Dedifferentiated amniotic fluid mesenchymal stem cell (primary cell): Measurements from ENCODE around the gene CRACR2B.

ENCODE experiments used
- DNase-seq: peaks from one replicate; pipeline ENCODE4 v3.0.0-alpha.2; 2016; ENCODE audit errors: extremely low spot score

Gene CRACR2B

DNA sequence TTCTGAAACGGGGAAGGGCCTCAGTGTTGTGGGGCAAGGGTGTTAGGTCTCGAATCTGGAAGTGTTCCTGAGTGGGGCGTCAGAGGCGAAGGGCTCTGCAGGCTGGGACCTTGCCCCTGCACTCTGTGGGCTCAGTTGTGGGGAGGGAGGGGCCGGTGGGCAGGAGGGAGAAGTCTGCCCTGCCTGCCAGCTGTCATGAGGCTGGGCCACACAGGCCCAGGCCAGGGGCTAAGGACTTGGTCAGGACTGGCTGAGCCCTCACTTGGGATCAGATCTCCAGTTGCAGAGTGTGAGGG lies at the start of gene CRACR2B:
TSS of gene CRACR2B (plus strand) at position 23 of the 296 bp plus-strand sequence. CDS start 689 bp downstream, outside the sequence.
- no peak for DNase-seq

DNA sequence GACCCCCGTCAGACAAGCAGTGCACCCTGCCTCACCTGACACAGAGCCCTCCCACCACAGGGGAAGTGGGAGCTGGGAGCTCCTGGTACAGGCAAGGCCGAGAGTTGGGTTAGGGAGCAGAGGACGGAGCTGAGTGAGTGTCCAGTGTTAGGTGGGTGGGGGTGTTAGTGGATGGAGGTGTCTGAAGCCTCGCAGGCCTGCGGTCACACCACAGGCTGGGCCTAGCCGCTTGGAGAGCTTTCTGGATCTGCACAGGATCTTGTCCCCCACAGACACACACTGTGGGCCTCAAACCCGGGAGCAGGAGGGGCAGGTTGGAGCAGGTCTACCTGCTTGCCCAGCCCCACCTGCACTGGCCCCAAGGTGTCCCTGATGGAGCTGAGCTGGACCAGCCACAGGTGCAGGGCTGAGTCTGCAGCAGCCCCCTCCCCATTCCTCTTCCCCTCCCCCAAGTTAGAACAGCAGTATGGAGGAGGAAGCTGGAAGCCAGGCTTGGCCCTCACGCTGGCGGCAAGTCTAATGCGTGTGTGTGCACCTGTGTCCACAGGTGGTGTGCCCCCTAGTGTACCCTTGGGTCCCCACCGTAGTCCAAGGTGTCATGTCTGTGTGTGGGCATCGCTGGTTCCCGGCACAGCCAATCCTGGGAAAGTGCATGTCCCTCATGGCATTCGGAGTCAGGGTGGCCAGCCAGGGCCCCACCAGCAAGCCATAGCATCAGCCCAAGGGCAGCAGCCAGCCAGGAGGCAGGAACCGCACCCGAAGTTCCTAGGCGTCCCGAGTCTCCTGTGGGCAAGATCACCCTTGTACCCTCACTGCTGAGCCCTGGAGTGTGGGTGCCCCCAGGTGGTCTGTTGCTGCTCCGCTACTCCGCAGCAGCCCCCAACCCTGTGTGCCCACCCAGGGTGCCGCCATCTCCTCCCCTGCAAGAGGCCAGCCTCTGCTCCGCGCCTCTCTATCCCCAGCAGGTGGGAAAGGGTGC lies 48.5 kb upstream of the CRACR2B start:
- DNase-seq = no peak

DNA sequence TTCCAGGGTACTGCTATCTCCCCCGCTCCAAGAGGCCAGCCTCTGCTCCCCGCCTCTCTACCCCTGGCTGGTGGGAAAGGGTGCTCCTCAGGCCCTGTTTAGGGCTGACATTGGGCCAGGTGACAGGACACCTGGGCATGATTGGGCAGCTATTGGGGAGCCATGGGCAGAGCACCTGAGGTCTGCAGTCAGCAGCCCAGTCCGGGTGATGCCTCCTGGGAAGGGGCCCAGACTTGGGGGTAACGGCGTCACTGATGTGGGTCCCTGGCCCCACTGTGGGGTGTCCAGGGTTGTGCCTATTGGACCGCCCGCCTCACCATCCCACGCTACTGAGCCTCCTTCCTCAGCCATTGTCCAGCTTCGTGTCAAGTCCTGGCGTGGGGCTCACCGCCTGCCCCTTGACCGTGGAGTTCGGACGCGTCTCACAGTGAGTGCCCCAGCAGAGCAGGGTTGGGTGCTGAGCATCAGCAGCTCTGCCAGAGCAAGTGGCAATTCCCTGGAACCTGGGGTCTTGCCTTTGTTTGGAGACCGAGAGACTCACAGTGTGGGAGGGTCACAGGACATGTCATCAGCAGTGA lies 47.7 kb upstream of the CRACR2B start:
- no peak for DNase-seq

DNA sequence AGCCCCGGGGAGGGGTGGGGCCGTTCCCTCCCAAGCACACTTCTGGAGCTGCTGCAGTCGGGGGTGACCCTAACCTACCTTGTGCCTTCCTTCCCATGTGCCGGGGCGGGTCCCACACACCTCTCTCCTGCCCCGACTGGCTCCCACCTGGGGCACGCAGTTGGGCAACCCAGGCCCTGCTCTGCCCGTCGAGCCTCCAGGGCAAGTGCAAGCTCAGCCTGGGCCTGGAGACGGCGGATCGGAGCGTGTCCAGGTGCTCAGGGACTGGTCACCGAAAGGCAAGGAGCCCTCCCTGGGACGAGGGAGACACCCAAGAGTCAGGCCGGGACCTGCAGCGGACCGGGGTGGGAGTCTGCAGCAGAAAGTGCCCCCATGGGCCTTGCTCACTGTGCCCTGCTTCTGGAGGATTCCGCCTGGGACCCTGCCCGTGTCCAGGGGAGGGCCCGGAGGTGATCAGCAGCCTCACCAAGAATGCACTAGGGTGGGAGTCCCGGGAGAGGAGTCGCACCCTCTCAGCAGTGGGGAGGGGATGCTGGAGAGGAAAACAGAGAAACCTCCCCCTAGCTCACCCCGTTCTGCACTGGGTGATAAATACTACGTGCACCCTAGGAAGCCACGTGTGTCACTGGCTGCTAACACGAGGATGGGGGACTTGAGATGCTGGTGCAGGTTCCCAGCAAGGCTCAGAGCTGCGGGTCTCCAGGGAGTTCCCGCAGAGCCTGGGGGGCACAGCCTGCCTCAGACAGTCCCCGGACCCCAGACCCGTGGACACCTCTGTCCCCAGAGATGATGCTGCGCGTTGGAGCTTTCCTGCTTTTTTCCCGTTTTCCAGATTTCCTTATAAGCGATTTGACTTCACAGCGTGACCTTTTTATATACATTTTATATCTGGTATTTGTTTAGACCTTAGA lies 45.2 kb upstream of the CRACR2B start:
- no peak for DNase-seq

DNA sequence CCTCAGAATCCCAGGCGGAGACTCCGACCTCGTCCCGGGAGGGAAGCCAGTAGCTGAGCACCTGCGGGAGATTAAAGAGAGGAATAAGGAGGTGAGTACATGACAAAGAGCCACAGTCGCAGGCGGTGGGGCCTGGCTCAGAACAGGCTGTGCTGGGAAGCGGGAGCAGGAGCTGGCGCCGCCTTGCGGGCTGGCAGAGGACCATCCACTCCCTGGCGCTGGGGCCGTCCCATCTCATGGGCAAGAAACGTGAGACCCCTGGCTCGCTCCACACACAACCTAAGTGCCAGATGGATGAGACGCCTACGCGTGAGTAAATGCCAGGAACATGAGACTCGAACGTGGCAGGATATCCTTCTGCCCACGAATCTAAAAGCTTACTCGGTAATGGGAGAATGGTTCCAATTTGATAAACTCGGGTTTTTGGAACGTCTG lies 44.1 kb upstream of the CRACR2B start:
- peak; percentile 91 for DNase-seq

DNA sequence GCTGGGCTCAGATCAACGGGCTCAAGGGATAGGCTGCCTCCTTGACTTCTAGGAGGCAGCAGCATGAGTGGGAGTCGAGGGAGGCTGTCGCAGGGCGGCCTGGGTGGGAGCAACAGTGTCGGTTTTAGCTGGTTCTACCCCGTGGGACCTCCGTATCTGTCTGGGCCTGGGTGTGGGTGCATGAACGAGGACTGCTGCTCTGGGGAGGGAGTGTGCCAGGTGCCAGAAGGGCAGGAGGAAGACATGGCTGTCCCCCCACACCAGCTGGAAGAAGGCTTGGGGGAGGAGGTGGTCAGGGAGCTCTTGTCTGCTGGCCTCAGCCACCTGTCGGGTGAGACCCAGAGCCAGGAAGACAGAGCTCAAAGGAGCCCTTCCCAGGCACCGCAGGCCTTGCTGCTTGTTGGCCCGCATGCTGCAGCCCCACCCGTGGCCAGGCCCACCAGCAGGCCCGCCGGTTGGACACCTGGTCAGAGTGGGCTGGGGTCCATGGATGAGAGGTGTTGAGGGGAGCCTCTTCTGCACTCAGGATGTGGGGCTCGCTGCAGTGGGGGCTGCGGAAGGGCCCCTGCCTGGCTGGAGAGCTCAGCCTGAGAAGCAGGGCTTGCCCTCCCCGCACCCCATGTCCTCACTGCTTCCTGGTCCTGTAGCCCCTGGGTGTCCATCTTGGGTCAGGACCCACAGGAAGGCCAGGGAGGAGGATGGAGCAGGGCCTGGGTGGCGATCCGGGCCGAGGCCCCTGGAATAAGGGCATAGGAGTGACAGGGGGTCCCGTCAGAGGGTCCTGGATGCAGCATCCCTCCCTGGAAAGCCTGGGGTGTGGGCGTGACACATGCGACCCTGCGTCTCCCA lies 41.3 kb upstream of the CRACR2B start:
- DNase-seq = no peak

DNA sequence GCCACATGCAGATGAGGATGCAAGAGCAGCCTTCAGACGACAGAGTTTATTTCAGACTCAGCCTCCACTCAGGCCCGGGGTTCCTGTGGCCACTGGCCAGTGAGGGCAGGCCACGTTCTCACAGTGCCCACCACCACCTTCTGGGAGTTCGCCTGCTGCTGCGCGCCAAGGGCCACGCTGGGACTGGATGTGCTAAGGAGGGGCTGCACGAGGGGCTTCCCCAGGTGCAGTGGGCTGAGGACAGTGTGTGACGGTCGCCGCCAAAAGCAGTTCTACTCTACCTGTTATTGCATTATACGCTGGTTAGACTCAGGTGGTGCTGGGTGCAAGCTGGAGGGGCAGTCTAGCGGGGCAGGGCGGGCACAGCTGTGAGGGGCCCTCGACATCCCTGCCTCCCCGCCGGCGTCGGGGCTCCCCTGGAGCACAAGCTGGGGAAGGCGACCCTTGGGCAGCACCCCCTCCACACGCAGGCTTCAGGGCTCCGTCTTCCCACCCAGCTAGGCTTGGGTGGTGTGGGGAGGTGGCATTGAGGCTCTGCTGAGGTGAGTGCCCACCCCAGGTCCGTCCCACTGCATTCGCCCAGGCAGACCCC lies 40.5 kb upstream of the CRACR2B start:
- no peak for DNase-seq

DNA sequence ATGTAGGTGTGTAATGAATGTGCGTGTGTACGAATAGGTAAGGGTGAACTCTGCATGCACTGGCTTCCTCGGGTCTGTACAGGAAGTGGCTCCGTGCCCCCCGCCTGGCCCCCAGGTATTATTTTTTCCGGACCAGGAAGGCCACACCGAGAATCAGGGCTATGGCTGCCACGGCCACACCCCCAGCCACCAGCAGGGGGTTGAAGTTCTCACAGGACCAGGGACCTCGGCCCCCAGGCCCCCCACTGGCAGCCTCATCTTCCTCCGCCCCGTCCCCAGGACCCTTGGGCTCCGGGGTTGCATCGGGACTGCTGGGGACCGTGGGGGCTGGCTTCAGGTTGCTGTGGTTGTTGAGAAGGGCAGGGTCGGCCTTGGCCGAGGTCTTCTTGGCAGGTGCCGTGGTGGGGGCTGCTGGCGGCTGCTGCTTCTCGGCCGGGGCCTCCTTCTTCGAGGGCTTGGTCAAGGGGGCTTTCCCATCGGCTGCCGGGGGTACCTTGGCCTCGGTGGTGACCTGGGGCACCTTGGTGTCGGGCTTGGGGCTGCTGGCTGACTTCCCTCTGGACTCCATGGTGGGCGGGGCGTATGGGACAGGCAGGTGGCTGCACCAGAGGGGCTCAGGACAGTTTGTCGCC lies 39.6 kb upstream of the CRACR2B start:
- no peak for DNase-seq

DNA sequence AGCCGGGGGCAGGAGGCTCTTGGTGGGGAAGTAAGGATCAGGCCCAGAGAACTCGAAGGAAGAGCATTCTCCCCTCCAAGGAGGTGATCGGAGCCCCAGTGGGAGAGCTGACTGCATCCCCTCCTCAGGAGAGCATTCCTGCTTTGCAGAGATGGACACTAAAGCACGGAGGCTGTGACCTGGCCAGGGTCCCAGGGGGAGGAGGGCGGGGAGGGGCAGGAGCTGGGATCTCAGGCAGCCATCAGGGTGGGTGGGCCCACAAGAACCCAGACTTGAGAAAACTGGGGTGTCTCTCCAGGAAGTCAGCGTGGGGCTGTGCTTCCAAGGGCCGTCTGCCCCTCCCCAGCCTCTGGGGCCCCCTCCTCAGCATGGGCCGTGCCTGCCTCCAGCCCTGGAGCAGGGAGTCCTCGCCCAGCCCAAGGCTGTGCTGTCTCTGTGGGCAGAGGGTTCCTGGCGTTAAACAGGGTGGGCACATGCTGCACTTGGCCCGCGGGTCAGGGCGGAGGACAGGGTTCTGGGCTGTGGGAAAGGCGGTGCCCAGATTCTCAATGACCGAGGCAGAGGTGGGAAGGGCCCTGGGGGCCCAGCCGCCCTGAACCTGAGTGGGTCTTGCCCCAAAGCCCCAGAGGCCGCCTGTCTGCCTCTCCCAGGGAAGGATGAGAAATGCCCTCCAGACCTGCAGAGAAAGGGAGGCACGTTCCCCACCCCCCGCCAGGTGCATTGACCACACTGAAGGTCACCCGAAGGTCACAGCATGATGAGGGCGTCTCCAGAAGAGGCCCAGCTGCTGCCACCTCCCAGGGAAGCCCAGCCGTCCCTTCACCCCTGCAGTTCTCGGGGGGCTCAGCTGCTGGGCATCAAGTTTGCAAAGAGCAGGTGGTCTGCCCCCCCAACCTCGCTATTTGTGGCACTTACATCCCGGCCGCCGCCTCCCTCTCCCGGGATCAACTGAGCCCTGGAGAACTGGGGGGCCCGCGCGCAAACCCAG lies 38.5 kb upstream of the CRACR2B start:
- no peak for DNase-seq

DNA sequence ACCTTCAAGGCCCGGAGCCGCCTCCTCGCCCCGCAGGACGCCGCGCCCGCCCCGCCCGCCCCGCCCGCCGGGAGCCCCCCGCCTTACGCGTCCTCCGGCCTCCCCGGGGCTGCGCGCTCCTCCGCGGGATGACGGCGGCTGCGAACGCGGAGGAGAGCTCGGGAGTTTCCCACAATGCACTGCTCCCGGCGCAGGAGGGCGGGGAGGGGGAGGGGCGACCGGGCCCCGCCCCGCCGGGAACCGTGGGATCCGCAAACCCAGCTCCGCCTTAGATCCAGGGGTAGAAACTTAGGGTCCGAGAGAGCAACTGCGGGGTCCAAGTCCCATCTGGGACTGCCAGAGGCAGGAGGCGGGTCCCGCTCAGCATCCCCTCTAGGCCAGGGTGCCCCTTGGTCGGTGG lies 37.8 kb upstream of the CRACR2B start, which contains the start of gene CEND1:
TSS of gene CEND1 (minus strand) at position 148 of the 400 bp plus-strand sequence. CDS start 1,514 bp downstream, outside the sequence.
- DNase-seq = no peak

DNA sequence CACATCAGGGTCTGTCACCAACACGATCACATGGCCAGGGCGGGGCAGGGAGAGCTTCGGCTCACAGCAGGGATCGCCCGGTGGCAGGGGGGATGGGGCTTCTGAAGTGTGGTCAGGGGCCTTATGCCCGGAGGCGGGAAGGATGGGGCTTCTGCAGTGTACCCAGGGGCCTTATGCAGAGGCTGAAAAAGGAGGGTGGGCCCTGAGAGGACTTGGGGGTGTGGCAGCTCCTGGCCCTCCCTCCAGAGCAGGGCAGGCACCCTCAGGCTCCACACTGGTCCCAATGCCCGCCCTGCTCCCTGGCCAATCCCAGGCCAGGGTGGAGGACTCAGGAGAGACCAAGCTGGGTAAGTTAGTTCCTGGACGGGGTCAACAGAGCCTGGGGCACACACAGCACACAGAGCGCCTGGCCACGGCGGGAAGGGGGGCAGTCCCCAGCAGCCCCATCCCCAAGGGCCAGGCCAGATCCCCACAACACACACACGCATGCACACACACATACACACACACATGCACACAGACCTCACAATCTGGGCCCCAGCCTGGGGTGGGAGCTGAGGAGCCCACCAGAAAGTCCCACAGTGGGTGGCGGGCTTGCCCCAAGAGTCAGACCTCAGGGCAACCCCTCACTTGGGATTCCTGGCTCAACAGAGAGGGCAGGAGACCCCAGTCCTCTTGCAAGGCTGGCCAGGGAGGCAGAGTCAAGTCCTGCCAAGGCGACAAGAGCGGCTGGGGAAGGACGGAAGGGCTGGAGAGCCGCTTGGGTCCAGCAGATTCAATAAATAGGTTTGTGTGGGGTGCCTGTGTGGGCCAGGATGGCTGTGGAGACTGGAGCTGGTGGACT lies 36.8 kb upstream of the CRACR2B start:
- DNase-seq = no peak

DNA sequence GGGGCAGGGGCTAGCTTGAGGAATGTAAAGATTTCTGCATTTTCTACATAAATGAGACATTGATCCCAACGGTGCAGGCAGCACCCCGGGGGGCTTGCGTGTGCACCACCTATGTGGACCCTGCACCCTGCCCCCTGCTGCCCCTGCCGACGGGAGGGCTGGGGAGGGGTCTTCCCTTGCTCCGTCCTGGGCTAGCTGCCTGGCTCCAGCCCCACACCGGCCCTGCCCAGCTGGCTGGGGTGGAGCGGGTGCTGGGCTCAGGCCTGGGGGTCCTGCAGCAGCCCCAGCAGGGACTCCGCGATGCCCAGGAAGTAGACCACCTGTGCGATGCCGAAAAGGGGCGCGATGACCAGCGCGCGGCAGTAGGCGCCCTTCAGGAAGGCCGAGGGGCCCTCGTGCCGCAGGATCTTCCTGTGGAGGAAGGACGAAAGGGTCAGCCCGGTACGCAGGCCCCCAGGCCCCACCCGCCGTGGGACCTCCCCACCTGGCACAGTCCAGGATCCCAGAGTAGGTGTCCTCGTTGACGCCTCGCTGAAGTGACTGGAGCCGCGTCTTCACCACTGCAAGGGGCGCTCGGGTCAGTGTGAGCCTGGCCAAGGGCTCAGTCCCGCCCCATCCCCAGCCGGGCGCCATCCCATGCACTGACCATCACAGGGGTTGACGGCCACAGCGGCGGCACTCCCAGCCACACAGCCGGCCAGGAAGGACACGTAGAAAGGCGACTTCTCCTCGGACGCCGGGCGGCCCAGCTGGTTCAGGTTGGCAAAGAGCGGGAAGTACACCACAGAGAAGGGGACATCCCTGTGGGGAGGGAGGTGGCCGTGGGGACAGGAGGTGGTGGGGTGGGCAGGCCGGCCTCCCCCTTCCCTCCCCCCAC lies 35.8 kb upstream of the CRACR2B start:
- DNase-seq = no peak

DNA sequence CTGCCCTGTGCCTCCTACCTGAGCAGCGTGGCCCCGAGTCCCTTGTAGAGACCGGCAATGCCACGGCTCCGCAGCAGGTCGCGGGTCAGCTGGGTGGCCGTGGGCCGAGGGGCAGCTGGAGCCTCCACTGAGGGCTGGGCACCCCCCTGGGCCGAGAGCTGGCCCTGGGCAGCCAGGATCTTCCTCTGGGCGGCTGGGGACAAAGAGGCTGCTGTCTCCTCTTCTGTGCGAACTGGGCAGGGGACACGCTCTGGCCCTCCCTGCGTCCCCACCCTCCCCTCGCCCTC lies 35.2 kb upstream of the CRACR2B start:
- no peak for DNase-seq

DNA sequence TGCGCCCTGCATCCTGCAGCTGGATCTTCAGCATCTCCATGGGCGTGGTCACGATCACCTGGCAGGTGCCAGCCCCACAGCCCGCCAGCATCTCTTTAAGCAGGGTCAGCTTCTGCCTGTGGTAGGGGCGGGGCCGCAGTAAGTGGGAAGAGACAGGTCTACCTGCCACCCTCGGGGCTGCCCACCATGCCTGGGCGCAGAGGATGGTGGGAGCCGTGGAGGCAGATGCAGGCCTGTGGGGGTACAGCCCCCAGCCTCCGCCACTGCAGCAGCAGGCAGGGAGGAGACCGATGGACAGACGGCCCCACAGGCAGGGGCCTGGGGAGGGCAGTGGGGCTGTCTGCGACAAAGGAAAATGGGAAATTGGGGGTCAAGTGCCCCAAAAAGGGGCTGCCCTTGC lies 34.8 kb upstream of the CRACR2B start:
- DNase-seq = no peak

DNA sequence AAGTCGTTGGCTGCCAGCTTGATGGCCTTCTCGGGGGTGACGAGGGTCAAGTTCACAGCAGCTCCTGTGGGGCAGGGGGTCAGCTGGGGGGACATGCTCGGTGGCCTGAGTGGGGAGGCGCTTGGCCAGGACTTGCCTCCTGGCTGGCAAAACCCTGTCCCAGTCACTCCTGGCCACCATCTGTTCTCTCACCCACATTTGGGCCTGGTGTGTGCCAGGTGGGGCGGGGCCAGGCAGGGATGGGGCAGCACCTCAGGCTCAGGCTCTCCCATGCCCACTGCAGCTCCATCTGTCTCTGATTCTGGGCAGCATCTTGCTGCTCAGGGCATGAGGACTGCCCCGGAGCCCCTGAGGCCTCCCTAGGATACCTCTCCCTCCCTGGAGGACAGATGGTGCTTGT lies 34.2 kb upstream of the CRACR2B start:
- no peak for DNase-seq

DNA sequence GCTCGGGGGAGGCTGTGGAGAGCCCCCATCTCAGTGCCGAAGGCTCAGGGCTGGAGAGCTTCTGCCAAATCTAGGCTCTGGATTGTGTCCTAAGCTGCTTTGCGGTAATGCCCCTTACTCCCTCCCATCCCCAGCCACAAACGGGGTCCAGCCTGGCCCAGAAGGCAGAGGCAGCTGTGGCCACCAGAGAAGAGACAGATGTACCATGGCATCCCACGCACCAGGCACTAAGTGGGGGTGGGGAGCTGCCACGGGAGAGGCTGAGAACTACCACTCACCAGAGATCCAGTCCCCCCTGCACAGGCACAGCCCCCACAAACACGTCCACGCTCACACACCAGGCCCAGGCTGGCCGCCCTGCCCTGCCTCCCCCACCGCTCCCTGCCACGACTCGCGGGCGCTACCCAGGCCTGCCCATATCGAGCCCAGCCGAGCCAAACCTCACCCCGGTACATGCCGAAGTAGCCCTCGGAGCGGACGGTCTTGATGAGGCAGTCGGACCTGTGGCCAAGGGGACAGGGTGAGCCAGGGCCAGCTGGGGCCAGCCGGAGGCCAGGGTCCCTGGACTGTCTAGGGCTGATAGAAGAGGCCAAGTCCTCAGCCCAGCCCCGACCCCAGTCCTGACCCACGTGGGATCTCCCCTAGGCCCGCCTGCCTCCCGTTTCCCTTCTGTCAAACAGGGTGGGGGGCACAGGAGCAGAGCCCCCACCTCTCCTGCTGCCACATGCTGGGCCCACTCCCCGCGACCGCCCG lies 33.5 kb upstream of the CRACR2B start:
- no peak for DNase-seq
